ENCODE measurements around the gene PLA2G1B. TPM values are rescaled to one million over a fixed set of nuclear protein-coding genes. Genes with fewer than 3 reads are reported as not detected.

The PLA2G1B gene
- total and polyA plus RNA-seq, 9 of the 15 experiments (the other 6 are each of a cell fraction or from before 2014, with no cell fraction given), result 1.4 TPM; not detected in 8

DNA sequence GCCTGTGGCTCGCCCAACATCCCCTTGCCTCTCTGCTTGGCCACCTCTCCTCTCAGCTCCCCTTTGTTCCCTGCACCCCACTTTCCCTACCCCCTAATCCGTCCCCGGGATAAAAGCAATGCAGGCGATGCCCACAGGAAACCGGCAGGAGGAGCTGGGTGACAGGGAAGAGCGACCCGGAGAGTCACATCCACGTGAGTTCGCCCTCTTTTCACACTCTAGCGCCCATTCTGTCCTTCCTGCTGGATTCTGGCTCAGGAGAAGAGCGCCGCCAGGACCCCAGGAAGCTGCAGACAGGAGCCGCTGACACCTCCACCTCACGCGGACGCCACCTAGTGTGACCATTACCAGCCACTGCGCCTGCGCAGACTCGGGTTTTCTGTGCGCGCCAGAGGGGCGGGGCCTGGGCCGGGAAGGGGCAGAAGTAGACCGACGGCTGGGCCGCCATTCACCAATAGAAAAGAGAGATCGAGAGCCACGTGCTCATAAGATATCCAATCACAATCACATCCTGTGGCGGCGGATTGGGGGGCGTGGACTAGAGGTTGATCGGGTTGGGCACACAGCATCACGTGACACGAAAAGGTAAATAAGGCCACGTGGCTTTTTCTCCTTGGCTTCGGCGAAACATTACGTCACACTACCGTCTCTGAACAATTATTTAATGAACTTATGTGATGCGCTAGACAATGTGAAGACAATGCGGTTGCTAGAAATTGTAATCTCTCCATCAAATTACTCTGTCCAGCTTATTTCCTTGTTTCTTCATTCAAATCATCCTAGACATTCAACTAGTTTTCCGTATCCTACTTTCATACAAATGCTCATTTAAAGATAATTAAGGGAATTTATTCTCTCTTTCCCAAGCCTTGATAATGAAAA lies 10.1 kb downstream of the PLA2G1B start (continued):
- TF ChIP-seq IRF2 (CRISPR knock-in tag; IDR thresholded peaks at IDR 0.05), result no peak
- TF ChIP-seq, protein P1, sequence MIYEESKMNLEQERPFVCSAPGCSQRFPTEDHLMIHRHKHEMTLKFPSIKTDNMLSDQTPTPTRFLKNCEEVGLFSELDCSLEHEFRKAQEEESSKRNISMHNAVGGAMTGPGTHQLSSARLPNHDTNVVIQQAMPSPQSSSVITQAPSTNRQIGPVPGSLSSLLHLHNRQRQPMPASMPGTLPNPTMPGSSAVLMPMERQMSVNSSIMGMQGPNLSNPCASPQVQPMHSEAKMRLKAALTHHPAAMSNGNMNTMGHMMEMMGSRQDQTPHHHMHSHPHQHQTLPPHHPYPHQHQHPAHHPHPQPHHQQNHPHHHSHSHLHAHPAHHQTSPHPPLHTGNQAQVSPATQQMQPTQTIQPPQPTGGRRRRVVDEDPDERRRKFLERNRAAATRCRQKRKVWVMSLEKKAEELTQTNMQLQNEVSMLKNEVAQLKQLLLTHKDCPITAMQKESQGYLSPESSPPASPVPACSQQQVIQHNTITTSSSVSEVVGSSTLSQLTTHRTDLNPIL (CRISPR knock-in tag; IDR thresholded peaks at IDR 0.05), result no peak
- TF ChIP-seq ZNF274 (IDR thresholded peaks at IDR 0.05; ENCODE audit: borderline replicate concordance, low read depth, low read length), result no peak
- no peak for TF ChIP-seq ZNF57 (CRISPR knock-in tag; IDR thresholded peaks at IDR 0.05)
- TF ChIP-seq MAFK (IDR thresholded peaks at IDR 0.05; ENCODE audit: low read length), result no peak
- no peak for TF ChIP-seq DDX20 (tag; IDR thresholded peaks at IDR 0.05; ENCODE audit: low read depth)
- TF ChIP-seq, protein P2, sequence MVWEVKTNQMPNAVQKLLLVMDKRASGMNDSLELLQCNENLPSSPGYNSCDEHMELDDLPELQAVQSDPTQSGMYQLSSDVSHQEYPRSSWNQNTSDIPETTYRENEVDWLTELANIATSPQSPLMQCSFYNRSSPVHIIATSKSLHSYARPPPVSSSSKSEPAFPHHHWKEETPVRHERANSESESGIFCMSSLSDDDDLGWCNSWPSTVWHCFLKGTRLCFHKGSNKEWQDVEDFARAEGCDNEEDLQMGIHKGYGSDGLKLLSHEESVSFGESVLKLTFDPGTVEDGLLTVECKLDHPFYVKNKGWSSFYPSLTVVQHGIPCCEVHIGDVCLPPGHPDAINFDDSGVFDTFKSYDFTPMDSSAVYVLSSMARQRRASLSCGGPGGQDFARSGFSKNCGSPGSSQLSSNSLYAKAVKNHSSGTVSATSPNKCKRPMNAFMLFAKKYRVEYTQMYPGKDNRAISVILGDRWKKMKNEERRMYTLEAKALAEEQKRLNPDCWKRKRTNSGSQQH (CRISPR knock-in tag; IDR thresholded peaks at IDR 0.05), result 0 out of 2 replicates have a peak, but pooled peaks have one; percentile 18
- peak; percentile 68 for TF ChIP-seq BRD9 (IDR thresholded peaks at IDR 0.05; ENCODE audit: low read depth, partially characterized antibody)
- no peak for TF ChIP-seq MYNN (IDR thresholded peaks at IDR 0.05)
- no peak for TF ChIP-seq MYNN (CRISPR knock-in tag; IDR thresholded peaks at IDR 0.05)
- TF ChIP-seq TAF7 (tag; IDR thresholded peaks at IDR 0.05), result peak; percentile 88
- no peak for TF ChIP-seq HNRNPUL1 (IDR thresholded peaks at IDR 0.05; ENCODE audit: low read length)
- peak; percentile 90 for TF ChIP-seq SUPT5H (IDR thresholded peaks at IDR 0.05)
- TF ChIP-seq CAMTA2 (CRISPR knock-in tag; conservative IDR thresholded peaks at IDR 0.05), result no peak
- peak; percentile 100 for TF ChIP-seq FOXK2 (conservative IDR thresholded peaks at IDR 0.05 in 1 of 2, IDR thresholded peaks at IDR 0.05 in 1 of 2; ENCODE audit: low read depth in 2 of 2)
- 0 out of 2 replicates have a peak, but pooled peaks have one; percentile 12 for TF ChIP-seq NR2C2 (CRISPR knock-in tag; IDR thresholded peaks at IDR 0.05)
- TF ChIP-seq NR2C2 (tag; IDR thresholded peaks at IDR 0.05), result peak; percentile 65; the same call in 1 of the 2 replicates
- TF ChIP-seq, protein P3, sequence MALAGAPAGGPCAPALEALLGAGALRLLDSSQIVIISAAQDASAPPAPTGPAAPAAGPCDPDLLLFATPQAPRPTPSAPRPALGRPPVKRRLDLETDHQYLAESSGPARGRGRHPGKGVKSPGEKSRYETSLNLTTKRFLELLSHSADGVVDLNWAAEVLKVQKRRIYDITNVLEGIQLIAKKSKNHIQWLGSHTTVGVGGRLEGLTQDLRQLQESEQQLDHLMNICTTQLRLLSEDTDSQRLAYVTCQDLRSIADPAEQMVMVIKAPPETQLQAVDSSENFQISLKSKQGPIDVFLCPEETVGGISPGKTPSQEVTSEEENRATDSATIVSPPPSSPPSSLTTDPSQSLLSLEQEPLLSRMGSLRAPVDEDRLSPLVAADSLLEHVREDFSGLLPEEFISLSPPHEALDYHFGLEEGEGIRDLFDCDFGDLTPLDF (CRISPR knock-in tag; IDR thresholded peaks at IDR 0.05), result peak; percentile 35; the same call in 1 of the 2 replicates
- TF ChIP-seq SRF (CRISPR knock-in tag; IDR thresholded peaks at IDR 0.05), result peak in 1 of 2 experiments; percentile 31; a peak in 1 of 4 replicates
- TF ChIP-seq TGIF2 (CRISPR knock-in tag; IDR thresholded peaks at IDR 0.05), result no peak
- 0 out of 2 replicates have a peak, but pooled peaks have one; percentile 49 for TF ChIP-seq MECOM (CRISPR knock-in tag; IDR thresholded peaks at IDR 0.05)
- TF ChIP-seq ZNF263 (CRISPR knock-in tag; IDR thresholded peaks at IDR 0.05; ENCODE audit: borderline replicate concordance), result no peak; the same call in 1 of the 2 replicates
- peak; percentile 85 for TF ChIP-seq GTF2E2 (tag; IDR thresholded peaks at IDR 0.05)
- peak; percentile 54 for TF ChIP-seq SMARCA4 (IDR thresholded peaks at IDR 0.05)

Measured in K562 (cell line).